NCI-H2107 (cell line): ENCODE data around the gene LYPD6B.

Source experiments
- DNase-seq: peaks from one replicate; lab custom pipeline; 2025; lab: John Stamatoyannopoulos, UW

Gene LYPD6B

DNA sequence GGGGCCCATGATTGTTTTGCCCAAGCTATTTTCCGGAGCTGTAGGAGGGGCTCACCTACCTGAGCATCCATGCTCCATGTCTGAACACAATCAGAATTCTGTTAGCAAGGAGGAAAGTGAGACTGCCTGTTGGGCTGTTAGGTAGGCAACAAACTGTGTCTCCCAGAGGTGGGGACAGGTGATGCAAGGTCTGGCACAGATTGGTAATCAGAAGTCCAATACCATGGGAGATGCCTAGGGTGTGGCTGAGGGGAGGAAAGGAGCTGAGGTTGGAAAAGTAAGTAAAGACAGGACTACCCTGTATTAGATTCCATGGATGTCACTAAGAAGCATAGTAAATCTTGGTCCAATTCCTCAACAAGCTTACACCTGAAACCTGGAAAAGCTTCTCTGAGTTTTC lies 3.0 kb downstream of the LYPD6B start:
- DNase-seq: no peak

DNA sequence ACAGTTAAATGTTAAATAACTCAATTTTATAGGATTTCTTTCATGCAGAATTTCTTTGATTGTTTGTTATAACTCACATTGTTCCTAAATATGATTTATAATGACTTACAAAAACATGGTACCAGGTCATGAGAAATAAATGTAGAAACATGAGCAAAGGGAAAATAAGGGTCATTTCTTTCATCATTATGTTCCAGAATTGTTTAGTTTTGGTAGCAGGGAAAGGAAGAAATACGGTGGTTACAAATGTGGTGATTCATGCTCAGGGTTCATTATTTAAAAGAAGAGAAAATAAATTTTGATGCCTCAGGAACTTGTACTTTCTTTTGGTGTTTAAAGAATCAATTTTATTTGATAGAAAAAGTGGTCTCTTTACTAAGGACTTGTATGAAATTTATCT lies 4.4 kb downstream of the LYPD6B start:
- no peak for DNase-seq

DNA sequence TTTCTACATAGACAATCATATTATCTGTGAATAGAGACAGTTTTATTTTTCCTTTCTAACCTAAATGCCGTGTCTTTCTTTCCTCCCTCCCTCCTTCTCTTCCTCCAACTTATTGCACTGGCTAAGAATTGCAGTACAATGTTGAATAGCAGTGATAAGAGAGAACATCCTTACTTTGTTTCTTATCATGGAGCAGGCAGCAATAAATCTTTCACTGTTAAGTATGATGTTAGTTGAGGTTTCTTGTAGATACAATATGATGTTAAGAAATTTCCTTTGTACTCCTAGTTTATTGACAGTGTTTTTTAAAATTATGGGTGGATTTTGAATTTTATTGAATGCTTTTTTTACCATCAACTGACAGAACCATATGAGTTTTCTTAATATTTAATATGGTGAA lies 6.0 kb downstream of the LYPD6B start:
- DNase-seq: no peak

GRCh38 chr2:149047118-149047517 lies 8.6 kb downstream of the LYPD6B start:
- no peak for DNase-seq

- no peak for DNase-seq
Measured at GRCh38 chr2:149049142-149049541, 10.6 kb downstream of the LYPD6B start.

- no peak for DNase-seq
Measured at GRCh38 chr2:149050188-149050587, 11.7 kb downstream of the LYPD6B start.

GRCh38 chr2:149055751-149056150 lies 17.3 kb downstream of the LYPD6B start:
- no peak for DNase-seq

DNA sequence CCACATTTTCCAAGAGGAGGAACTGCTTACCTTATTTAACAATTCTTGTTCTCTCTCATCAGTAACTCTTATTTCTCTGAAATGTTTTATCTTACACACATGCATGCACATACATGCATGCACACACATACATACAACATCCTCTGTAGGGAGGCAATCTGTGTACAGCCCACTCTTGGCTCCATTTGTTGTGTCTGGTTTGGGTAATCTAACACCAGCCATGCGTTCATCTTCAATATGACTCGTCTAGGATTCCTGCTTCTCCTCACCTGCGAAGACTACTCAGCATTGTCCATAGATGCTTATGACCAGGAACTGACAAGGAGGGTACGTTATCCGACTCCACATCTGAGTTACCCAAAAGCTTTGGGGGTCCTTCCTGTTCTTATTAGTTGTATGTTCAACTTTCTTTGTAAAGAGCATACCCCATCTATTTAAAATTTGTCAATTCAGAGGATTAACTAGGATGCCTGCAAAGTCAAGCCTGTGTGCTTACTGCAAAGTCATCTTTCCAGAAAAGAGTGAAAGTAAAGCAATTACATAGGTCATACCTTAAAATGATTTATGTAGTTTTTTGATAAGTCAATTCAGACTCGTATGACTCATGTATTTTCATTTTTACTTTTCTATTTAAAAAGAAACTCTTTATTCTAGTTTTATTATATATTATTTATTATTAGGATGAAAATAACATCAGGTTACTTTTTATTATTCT lies 18.2 kb downstream of the LYPD6B start:
- no peak for DNase-seq

GRCh38 chr2:149057401-149057800 lies 18.9 kb downstream of the LYPD6B start:
- DNase-seq: no peak

- no peak for DNase-seq
Measured at GRCh38 chr2:149058936-149059335, 20.4 kb downstream of the LYPD6B start.

DNA sequence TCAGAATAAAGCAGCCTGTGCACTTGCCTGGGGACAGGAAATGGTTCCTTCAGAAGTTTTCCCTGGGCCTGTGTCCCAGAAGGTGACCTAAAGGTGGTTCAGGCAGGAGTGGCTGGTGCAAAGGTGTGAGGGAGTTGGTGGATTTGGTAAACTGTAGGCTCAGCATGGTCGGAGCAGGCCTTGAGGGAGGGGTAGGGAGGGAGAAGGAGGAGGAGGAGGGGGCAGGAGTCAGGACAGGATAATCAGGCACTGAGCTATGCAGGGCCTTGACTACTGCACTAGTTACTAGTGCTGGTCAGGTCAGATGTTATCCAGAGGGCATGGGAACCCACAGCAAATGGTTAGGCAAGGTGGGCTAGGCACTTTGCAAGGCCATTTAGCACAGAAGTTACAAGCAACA lies 21.3 kb downstream of the LYPD6B start:
- no peak for DNase-seq

- no peak for DNase-seq
Measured at GRCh38 chr2:149061133-149061745, 22.7 kb downstream of the LYPD6B start.

DNA sequence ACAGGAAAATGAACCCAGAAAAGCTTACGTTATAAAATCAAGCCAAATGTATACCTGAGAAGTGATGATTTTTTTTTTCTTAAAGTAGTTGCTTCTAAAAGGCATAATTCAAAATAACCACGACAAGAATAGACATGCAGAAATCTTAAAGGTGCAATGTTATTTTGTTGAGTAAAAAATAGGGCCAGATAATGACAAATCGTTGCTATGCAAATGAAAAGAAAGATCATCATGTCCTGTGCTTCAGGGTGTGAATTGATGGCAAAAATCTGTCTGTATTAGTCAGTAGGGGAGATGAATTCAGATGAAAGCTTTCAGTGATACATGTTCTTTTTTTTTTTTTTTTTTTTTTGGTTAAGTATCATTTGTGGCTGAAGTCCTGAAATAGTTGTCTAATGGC lies 24.0 kb downstream of the LYPD6B start:
- DNase-seq: no peak

GRCh38 chr2:149063177-149063576 lies 24.7 kb downstream of the LYPD6B start:
- DNase-seq: no peak

GRCh38 chr2:149064365-149064841 lies 25.9 kb downstream of the LYPD6B start:
- DNase-seq: no peak

- DNase-seq: no peak
Measured at GRCh38 chr2:149064856-149065630, 26.5 kb downstream of the LYPD6B start.

GRCh38 chr2:149068225-149068995 lies 29.9 kb downstream of the LYPD6B start:
- no peak for DNase-seq

DNA sequence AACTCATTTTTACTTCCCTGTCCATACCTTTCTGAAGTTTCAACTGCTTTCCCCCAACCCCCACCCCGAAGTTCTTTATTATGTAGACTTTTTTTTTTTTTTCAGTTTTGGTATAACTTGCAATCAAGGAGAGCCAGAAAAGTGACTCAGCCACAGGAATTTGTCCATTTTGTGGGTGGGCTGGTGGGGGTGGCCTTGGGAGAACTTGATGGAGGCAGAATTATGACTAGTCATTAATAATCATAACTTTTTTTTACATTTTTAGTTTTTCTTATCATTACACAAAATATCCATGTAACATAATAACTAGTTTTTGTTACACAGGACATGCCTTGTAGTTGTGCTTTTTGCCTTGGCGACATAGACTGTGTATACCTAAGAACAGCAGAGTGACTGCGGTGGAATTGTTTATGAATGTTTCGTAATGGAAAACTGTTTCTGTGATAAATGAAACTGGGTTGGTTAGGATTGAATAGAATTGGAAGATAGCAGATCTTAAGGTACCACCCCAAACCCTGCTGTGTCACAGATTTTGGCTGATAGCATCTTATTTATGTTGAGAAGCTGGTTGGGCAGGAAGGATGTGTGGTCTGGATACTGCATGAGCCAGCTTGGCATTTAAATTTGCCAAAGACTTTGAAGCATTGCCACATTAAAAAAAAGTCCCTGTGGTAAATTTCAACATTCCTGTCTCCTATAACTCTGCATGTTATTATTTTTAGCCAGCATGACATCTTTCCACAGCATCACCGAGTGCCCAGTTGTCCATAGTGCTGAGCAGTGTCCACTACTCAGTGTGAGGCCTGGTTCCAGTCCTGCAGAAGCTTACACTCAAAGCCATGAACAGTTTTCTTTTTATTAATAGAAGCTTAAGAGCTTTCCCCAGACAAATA lies 30.7 kb downstream of the LYPD6B start:
- DNase-seq: no peak

GRCh38 chr2:149070681-149071320 lies 32.3 kb downstream of the LYPD6B start:
- DNase-seq: no peak

DNA sequence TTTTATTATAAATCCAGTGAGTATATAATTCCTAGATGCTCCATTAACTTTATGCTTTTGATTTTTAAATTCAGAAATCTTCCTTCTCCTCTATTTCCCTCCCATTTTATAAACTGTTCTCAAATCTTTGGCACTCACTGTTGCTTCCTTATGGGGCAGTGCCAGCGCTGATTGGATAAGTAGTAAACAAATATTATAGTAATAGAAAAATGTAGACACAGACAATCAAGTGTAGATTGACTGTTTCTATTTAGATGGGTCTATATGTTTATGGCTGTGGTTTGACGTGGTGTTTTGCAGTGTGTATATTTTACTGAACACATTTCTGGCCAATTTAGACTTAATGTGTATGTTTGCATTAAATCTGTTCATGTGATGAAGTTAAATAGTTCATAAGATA lies 36.6 kb downstream of the LYPD6B start:
- DNase-seq: no peak

DNA sequence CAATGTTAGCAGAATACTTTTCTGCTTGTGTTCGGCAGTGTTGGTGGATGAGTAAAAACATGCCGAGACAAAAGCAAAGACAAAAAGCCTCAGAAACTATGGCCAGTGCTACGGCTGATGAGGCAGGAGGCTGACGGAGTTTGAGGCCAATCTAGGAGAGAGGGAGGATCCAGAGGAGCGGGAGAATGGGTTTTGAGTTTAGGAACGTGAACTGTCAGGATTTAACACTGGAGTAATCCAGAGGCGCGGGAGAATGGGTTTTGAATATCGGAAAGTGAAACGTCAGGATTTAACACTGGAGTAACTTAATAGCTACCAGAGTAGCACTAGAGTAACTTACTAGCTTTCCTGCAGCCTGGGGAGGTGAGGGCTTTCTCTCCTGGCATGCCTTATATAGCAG lies 37.4 kb downstream of the LYPD6B start:
- DNase-seq: no peak
